Skeletal muscle cell (primary cell): ENCODE data around the gene EGFR.

Source experiments
- DNase-seq: peaks from one replicate; pipeline ENCODE4 v3.0.0-alpha.2; 2010; ENCODE audit warnings: low read depth
- H3K4me3 ChIP-seq: 2 replicates; pipeline ENCODE4 v1.5.1; 2011; ENCODE audit warnings: low read depth, mild to moderate bottlenecking, control low read depth, low read length, moderate library complexity

The EGFR gene

GRCh38 chr7:55246171-55246570 lies 227.4 kb downstream of the EGFR start:
- no peak for DNase-seq

GRCh38 chr7:55247428-55247827 lies 228.6 kb downstream of the EGFR start:
- H3K4me3 ChIP-seq, result no peak overlapping the region
- no peak for DNase-seq

More at GRCh38 chr7:55246171-55246570, 227.4 kb downstream of the EGFR start:
- no peak overlapping the region for H3K4me3 ChIP-seq

GRCh38 chr7:55248526-55248925 lies 229.7 kb downstream of the EGFR start:
- no peak for DNase-seq

GRCh38 chr7:55249332-55249731 lies 230.5 kb downstream of the EGFR start:
- H3K4me3 ChIP-seq, result no peak overlapping the region
- peak; percentile 28 for DNase-seq

More at GRCh38 chr7:55248526-55248925, 229.7 kb downstream of the EGFR start:
- H3K4me3 ChIP-seq, result no peak overlapping the region

- H3K4me3 ChIP-seq, result no peak overlapping the region
- DNase-seq, result no peak
Observed at GRCh38 chr7:55250313-55250712, 231.5 kb downstream of the EGFR start.

GRCh38 chr7:55251313-55251712 lies 232.5 kb downstream of the EGFR start:
- H3K4me3 ChIP-seq, result no peak overlapping the region
- DNase-seq, result no peak

GRCh38 chr7:55251911-55252310 lies 233.1 kb downstream of the EGFR start:
- no peak for DNase-seq
- H3K4me3 ChIP-seq, result no peak overlapping the region

GRCh38 chr7:55252386-55252785 lies 233.6 kb downstream of the EGFR start:
- no peak for DNase-seq
- H3K4me3 ChIP-seq, result no peak overlapping the region

- H3K4me3 ChIP-seq, result no peak overlapping the region
- DNase-seq, result no peak
Observed at GRCh38 chr7:55253188-55253587, 234.4 kb downstream of the EGFR start.

- DNase-seq, result no peak
- peak overlapping the region; percentile 65 for H3K4me3 ChIP-seq
Observed at GRCh38 chr7:55254242-55254595, 235.4 kb downstream of the EGFR start.

GRCh38 chr7:55254596-55255495 lies 236.0 kb downstream of the EGFR start:
- peak; percentile 25 for DNase-seq
- H3K4me3 ChIP-seq, result peak overlapping the region; percentile 65

- peak; percentile 14 for DNase-seq
- peak overlapping the region; percentile 65 for H3K4me3 ChIP-seq
Observed at GRCh38 chr7:55255496-55256445, 237.0 kb downstream of the EGFR start.

- no peak overlapping the region for H3K4me3 ChIP-seq
- DNase-seq, result no peak
Observed at GRCh38 chr7:55258631-55259030, 239.8 kb downstream of the EGFR start.

- no peak overlapping the region for H3K4me3 ChIP-seq
- DNase-seq, result no peak
Observed at GRCh38 chr7:55260171-55260570, 241.4 kb downstream of the EGFR start.

GRCh38 chr7:55260676-55261385 lies 242.0 kb downstream of the EGFR start:
- H3K4me3 ChIP-seq, result no peak overlapping the region
- DNase-seq, result no peak
